ENCODE results near the gene PIK3AP1.

GRCh38 chr10:96646301-96646700, 74.0 kb downstream of the PIK3AP1 start:
- TF ChIP-seq CTCF (IDR thresholded peaks at IDR 0.05; ENCODE audit: insufficient read depth, low read depth, low read length) = no peak
- TF ChIP-seq EZH2 (IDR thresholded peaks at IDR 0.05; ENCODE audit: insufficient read depth, low read length) = no peak

Measured in astrocyte (in vitro differentiated cells and primary cell).